Cardiac fibroblast (primary cell): ENCODE measurements around the gene UTY.
A peak's percentile ranks its signal among the peaks of the same experiment; 100 is the strongest.

Experiments
- DNase-seq, 2 donors: peaks; one replicate each; pipeline versions ENCODE4 v3.0.0 to v3.0.0-alpha.2; 2010; ENCODE audit warnings: low read depth in 2 of 2
- H3K4me3 ChIP-seq, 2 donors: replicated peaks in 1 of 2; 1 replicate in 1 of 2; 2 replicates in 1 of 2; pipeline ENCODE4 v1.5.1; 2011; ENCODE audit warnings: low read depth in 2 of 2, low read length in 2 of 2, mild to moderate bottlenecking in 2 of 2, moderate library complexity in 1 of 2
- TF ChIP-seq, protein P1 (sequence below): IDR thresholded peaks from one replicate; pipeline ENCODE4 v1.5.1; 2011; ENCODE audit warnings: low read depth, mild to moderate bottlenecking, low read length, inconsistent platforms

Gene UTY

DNA sequence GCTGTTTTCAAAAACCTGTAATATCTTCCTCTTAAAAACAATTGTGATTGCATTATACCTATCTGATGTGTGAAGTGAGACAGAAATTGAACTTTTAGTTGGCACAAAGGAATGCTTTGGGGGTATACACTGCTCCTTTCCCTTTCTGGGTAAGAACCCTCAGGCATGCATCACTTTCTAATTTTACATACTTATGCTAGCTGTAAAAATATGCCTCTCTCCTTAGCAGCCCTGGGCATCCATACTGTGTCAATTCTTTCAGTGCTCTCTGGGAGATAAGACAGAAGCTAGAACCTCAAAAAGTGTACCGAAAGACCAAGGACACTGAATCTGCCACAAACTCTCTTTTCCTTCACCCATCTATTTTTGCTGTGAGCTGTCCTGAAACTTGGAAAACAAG is 246.7 kb downstream of the UTY start:
- DNase-seq = no peak
- no peak overlapping the region for H3K4me3 ChIP-seq
- TF ChIP-seq, protein P1, sequence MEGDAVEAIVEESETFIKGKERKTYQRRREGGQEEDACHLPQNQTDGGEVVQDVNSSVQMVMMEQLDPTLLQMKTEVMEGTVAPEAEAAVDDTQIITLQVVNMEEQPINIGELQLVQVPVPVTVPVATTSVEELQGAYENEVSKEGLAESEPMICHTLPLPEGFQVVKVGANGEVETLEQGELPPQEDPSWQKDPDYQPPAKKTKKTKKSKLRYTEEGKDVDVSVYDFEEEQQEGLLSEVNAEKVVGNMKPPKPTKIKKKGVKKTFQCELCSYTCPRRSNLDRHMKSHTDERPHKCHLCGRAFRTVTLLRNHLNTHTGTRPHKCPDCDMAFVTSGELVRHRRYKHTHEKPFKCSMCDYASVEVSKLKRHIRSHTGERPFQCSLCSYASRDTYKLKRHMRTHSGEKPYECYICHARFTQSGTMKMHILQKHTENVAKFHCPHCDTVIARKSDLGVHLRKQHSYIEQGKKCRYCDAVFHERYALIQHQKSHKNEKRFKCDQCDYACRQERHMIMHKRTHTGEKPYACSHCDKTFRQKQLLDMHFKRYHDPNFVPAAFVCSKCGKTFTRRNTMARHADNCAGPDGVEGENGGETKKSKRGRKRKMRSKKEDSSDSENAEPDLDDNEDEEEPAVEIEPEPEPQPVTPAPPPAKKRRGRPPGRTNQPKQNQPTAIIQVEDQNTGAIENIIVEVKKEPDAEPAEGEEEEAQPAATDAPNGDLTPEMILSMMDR = no peak

DNA sequence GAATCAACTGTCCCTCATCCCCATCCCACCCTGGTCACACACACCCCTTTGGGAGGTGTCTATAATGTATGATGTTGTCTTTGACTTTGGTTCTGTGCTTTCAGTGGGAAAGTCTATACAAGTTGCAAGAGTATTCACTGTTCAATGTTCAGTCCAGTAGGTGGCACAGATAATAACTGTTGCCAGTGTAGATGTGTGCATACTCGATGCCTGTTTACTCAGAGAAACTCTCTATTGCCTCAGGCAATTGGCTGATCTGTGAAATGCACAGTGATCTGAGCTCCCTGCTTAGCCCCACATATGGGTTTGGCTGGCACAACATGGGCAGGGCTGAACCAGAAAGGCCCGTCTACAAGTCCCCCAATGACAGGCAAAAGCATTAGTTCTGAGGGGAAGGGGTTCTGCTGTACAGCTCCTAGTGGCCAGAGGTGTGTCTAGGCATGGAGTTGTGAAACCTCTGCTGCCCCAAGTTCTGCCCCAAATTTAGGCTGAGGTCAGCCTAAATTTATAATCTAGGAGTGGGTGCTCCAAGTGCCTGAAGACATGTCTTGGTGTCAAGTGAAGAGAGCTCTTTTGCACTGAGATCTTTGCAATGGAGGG is 252.4 kb downstream of the UTY start:
- TF ChIP-seq, protein P1 = no peak
- DNase-seq = peak; percentile 1 to 4
- no peak overlapping the region for H3K4me3 ChIP-seq

DNA sequence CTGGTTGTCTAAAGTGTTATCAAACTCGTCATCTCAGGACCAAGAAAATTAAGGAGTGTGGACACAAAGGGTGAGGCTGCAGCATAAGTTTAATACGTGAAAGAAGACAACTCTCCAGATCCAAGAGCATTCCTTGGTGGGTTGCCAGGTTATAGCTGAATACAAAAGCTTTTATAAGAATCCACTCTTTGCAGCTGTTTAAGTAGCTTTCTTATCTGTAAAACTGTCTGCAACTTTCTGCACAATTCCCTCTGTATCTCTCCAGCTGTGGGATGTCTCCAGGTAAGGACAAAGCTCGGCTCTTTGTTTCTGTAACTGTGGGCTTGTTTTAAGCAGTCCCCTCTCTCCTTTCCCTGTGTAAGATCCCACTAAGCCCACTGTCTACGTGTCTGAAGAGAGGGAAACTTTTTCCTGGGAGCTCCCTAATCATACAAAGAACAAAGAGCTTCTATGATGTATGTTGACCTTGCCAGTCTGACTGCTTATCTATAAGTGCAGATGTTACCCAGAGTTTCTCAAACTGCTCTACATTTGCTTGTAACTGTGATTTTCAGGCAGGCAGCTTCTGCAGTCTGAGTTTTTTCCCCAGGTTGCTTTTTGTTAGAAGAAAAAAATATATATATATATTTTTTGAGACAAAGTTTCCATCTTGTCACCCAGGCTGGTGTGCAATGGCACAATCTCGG is 268.7 kb downstream of the UTY start:
- peak in 1 of 2 donors; percentile 1 for DNase-seq
- no peak overlapping the region for H3K4me3 ChIP-seq
- TF ChIP-seq, protein P1 = no peak

DNA sequence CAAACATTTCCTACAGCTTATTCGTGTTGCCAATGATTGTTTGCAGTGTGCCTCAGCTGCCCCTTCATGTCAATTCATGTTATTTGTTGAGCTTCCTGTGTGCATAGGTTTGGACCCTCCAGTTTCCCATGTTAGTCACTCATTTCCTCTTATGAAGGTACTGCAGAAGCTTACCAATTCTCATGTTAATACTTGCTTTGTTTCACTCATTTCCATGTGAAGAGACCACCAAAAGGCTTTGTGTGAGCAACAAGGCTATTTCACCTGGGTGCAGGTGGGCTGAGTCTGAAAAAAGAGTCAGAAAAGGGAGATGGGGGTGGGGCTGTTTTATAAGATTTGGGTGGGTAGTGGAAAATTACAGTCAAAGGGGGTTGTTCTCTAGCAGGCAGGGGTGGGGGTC is 274.6 kb downstream of the UTY start:
- DNase-seq = no peak
- TF ChIP-seq, protein P1 = no peak
- H3K4me3 ChIP-seq = no peak overlapping the region
